Suprapubic skin (tissue), 3 donors: Measurements from ENCODE around the gene RIMKLA.

Experiments
- CTCF ChIP-seq, 2 donors: fragments of 200-600 bp in 1 of 2; fragments of 450-650 bp in 1 of 2; sonication (generic) in 1 of 2; IDR thresholded peaks; one replicate each; pipeline ENCODE4 v1.5.1; 2016 to 2019; ENCODE audit warnings: antibody characterized with exemption in 2 of 2, mild to moderate bottlenecking in 1 of 2, moderate library complexity in 1 of 2
- EP300 ChIP-seq: sonication (generic); formaldehyde crosslinking; IDR thresholded peaks from one replicate; pipeline ENCODE4 v1.6.1; 2017; ENCODE audit warnings: antibody characterized with exemption
- POLR2A ChIP-seq, 2 donors: fragments of 450-650 bp; IDR thresholded peaks; one replicate each; pipeline ENCODE4 v1.6.1; 2017; ENCODE audit warnings: antibody characterized with exemption in 2 of 2, mild to moderate bottlenecking in 2 of 2, moderate library complexity in 2 of 2

- TF ChIP-seq CTCF (IDR thresholded peaks at IDR 0.05) = no peak
- no peak for TF ChIP-seq EP300
- no peak for TF ChIP-seq POLR2A (IDR thresholded peaks at IDR 0.05)
Observed at GRCh38 chr1:42418516-42418915, 37.9 kb downstream of the RIMKLA start.
